Measurements from ENCODE around the gene NR2F2. TPM values are rescaled to one million over a fixed set of nuclear protein-coding genes. Genes with fewer than 3 reads are reported as not detected.

The NR2F2 gene
- total RNA-seq, 4 donors from 2014 or later: 3.9 to 14.0 (median 6.5) TPM

DNA sequence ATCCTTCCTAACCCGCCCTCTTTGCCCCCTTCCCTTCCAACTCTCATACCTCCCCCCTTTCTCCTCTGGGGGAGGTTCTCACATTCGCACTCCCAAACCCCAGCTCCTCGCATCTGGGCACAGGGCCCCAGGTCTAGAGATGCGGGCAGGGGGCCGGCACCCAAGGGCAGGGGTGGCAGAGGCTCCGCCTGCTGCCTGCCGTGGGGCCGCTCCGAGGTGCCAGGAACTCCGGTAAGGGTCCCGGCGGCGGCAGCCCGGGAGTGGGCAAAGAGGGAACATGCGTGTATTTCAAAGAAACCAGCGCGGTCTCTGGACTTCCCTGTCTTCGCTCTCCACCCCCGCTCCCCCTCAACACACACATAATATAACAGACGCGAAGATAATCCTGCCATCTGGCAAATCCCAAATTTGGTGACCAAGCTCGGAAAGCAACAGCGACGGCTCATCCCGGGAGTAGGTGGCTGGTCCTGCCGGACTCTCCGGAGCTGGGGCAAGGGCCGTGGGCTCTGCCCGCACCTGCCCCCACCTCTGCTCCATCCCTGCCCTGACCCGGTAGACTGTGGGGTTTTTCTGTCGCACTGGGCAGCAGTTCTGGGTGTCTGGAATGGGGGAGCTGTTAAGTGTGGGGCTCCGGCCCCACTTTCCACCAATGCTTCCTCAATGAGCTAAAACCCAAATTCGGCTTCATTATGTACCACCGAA is 31.0 kb downstream of the NR2F2 start:
- no peak overlapping the region for H3K4me3 ChIP-seq (ENCODE audit: low read depth, poor library complexity, severe bottlenecking)
- 29 to 43% methylated on average over 32 to 34 of the region's 34 CpGs for WGBS, 2 donors
- intact Hi-C loops (cut with DNase I; ENCODE audit: low total_unique reads): no loop called here
- TF ChIP-seq POLR2A (IDR thresholded peaks at IDR 0.05): no peak
- TF ChIP-seq, protein P1, sequence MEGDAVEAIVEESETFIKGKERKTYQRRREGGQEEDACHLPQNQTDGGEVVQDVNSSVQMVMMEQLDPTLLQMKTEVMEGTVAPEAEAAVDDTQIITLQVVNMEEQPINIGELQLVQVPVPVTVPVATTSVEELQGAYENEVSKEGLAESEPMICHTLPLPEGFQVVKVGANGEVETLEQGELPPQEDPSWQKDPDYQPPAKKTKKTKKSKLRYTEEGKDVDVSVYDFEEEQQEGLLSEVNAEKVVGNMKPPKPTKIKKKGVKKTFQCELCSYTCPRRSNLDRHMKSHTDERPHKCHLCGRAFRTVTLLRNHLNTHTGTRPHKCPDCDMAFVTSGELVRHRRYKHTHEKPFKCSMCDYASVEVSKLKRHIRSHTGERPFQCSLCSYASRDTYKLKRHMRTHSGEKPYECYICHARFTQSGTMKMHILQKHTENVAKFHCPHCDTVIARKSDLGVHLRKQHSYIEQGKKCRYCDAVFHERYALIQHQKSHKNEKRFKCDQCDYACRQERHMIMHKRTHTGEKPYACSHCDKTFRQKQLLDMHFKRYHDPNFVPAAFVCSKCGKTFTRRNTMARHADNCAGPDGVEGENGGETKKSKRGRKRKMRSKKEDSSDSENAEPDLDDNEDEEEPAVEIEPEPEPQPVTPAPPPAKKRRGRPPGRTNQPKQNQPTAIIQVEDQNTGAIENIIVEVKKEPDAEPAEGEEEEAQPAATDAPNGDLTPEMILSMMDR (IDR thresholded peaks at IDR 0.05): no peak
- DNase-seq (ENCODE audit: low spot score in 2 of 2): no peak

DNA sequence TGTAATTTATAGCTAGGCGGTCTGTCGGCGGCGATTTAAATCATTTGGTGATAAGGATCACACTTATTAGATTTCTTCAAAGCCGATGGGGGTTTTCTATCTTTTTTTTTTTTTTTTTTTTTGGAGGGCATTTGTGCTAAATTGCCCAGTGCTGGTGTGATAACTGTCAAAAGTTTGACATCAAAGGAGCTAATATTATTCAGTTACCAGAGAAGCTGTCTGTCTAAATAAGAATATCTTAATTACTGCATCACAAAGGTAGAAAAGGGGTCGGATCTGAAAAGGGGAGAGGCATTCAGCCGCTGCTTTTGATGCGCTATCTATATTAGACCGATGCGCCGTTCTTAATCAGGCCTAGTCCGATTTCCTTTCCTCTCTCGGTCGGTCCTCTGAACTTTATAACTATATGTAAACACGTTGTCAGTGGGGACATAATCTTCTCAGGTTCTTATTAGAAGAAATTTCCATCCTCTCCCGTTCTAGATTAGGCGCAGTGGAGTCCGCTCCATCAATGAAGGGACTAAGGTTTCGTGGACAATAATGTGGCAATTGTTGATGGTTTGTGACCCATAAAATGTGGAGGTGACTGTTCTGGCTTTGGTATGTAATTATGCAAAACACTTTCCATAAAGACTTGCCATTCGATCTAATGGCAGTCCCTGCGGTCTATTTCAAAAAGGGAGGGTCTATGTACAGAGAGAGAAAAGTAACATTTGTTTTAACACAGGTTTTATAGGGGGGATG is 31.7 kb downstream of the NR2F2 start:
- no peak overlapping the region for H3K4me3 ChIP-seq (ENCODE audit: low read depth, poor library complexity, severe bottlenecking)
- DNase-seq (ENCODE audit: low spot score in 2 of 2): no peak
- no peak for TF ChIP-seq POLR2A (IDR thresholded peaks at IDR 0.05)
- TF ChIP-seq, protein P1 (IDR thresholded peaks at IDR 0.05): no peak
- intact Hi-C loops (cut with DNase I; ENCODE audit: low total_unique reads): no loop called here
- WGBS, 2 donors: 45 to 50% methylated on average over 21 of the region's 21 CpGs

DNA sequence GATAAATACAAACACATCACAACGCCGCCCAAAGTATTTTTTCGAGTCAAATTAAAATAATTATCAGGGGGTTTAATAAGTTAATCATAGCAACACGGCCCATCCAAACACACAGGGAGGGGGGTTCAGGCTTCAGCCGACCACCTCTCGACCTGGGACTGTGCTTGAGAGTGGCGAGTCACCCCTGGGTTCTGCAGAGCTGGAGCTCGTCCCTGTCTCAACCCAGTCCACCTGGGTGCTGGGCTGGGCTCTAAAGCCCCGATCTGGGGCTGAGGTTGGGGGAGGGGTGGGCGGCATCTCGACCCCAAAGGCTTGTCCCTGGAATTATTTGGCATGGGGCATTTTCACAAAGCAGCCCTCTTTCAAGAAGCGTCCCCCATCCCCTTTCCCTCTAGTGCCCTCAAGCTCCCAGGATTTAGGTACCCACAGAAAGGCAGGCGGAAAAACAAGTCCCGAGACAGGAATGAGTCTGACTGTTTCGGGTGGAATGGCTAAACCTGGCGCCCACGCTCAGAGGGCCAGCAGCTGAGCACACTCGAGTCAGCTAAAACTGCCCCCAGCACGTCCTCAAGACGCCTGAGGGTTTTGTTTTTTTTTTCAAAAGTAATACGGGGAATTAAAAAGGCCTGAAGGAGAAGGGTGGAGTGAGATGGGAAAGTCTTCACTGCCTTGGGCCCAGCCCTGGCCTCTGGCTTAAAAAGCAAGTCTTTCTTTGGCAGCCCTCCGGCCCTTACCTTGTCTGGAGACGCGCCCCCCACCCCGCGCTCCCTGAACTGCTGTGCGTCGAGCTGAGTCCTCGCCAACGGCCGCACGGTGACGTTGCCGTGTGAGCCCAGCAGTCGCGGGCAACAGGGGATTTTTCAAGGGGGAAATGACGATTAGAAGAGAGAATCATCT is 32.5 kb downstream of the NR2F2 start:
- 22 to 31% methylated on average over 37 of the region's 37 CpGs for WGBS, 2 donors
- DNase-seq (ENCODE audit: low spot score in 2 of 2): no peak
- H3K4me3 ChIP-seq (ENCODE audit: low read depth, poor library complexity, severe bottlenecking): no peak overlapping the region
- intact Hi-C loops (cut with DNase I; ENCODE audit: low total_unique reads): no loop called here
- TF ChIP-seq, protein P1 (IDR thresholded peaks at IDR 0.05): no peak
- no peak for TF ChIP-seq POLR2A (IDR thresholded peaks at IDR 0.05)

DNA sequence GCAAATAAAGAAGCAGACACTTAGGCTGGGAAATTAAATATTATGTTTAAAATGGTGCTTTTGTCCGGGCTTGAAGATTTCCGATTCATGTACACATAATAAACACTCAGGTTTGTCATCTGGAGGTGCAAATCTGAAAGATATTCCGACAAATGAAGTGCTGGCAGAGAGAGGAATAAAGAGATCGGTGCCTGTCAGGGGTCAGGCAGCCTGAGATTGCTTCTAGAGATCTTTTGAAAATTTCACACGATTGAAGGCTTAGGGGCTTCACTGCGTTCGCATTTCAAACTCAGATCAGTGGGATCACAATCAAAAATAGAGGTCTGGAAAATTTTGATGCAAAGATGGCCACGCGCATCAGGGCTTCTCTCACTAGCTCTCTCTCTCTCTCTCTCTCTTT is 33.2 kb downstream of the NR2F2 start:
- no peak overlapping the region for H3K4me3 ChIP-seq (ENCODE audit: low read depth, poor library complexity, severe bottlenecking)
- intact Hi-C loops (cut with DNase I; ENCODE audit: low total_unique reads): no loop called here
- no peak for DNase-seq (ENCODE audit: low spot score in 2 of 2)
- TF ChIP-seq, protein P1 (IDR thresholded peaks at IDR 0.05): no peak
- no peak for TF ChIP-seq POLR2A (IDR thresholded peaks at IDR 0.05)
- 46 to 47% methylated on average over 9 of the region's 9 CpGs for WGBS, 2 donors

DNA sequence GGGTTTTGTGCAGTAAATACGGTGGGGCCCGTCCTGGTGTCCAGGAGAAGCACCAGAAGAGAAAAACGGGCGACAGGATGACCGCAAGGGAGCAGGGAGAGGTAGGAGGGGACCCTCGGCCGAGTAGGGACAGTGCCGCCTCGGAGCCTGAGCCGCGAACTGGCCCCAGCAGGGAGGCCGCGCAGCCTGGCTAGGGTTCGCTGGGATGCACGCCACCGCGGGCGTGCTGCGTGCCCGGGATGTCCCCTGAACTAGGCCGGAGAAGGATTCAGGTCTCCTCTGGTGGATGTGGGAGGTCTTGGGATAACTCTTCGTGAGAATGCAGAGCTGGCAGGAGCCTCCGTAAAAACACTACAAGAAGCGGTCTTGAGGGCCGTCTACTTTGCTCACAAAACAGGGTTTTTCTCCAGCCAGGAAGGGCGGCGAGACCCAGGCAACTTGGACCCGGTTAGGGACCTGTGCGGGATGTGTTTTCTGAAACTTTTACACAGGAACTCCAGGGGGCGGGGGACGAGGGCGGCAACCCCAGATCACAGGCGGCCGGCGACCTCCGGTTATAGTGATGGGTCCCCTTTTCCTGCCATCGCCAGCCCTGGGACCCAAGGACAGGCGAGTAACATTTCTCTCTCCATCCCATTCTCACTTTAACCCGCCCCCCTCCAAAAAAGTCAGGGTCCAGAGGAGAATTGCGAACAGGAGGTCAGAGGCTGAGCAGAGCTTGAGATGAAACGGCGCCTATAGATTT is 35.5 kb downstream of the NR2F2 start:
- intact Hi-C loops (cut with DNase I; ENCODE audit: low total_unique reads): no loop called here
- 23 to 34% methylated on average over 39 to 42 of the region's 42 CpGs for WGBS, 2 donors
- no peak overlapping the region for H3K4me3 ChIP-seq (ENCODE audit: low read depth, poor library complexity, severe bottlenecking)
- no peak for TF ChIP-seq POLR2A (IDR thresholded peaks at IDR 0.05)
- TF ChIP-seq, protein P1 (IDR thresholded peaks at IDR 0.05): no peak
- no peak for DNase-seq (ENCODE audit: low spot score in 2 of 2)

All from lower leg skin (tissue), 4 donors.